ENCODE data around the gene MINAR1. TPM values are rescaled to one million over a fixed set of nuclear protein-coding genes. Genes with fewer than 3 reads are reported as not detected.

Gene MINAR1
- total RNA-seq, 4 donors from 2014 or later, result 0.16 to 2.2 (median 0.34) TPM

DNA sequence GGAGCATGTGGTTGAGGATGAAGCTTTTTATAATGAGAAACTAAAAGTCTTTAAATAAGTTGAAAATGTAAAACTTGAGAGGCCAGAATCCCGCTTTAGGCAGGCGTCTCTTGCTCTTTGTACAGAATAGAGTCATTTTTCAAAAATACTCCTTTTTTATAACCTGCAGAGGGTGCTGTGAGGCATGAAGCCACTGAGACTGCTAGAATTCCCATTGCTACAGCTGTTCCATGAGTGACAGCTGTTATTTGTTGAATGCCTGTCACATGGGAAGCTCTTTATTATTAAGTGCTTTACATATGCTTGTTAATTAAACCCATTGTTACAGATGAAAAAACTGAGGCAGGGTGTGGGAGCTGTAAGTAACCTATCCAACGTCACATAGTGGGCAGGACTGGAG, 18.5 kb downstream of the MINAR1 start:
- TF ChIP-seq EP300 (IDR thresholded peaks at IDR 0.05), result no peak
- Histone ChIP-seq H3K9me3 (peaks cover 0 to 14% (median 0%) of the 10 kb centered on the region in 3 donors), H3K36me3 (no peaks in the 10 kb centered on the region), H3K27me3 (peaks cover 40% of the 10 kb centered on the region), H3K27ac (no peak overlapping the region), H3K4me1 (no peaks in the 10 kb centered on the region), H3K4me3 (no peak overlapping the region)
- 44 to 46% methylated on average over 2 to 3 of the region's 3 CpGs for WGBS, 2 donors (ENCODE audit: low coverage in 1 of 2)
- no peak for ATAC-seq

DNA sequence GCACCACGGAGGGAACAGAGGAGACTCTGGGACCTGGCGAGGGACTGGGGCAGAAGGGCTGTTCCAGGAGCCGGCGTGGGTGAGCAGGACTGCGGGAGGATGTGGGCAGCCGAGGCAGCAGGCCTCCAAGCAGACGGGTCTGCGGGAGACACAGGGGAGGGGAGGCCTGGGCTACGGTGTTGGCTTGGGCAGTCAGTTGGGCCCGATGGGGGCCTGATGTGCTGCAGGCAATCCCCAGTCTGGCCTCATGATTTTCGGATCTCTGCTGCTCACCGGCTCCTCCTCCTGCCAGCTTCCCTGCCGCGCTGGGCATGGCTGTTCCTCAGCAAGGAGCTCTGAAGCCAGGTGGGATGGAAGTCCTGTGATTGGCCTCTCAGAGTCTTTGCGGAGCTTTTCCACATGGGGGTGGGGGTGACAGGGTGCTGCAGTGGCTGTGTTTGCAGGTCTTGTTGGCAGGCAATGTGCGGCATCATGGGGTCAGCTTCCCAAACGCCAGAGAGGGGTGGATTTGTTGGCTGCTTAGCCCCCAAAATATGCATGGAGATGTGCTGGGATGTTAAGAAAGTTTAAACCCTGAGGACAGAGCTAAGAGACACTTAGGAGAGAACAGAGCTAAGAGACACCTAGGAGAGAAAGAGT, 19.3 kb downstream of the MINAR1 start:
- Histone ChIP-seq H3K27me3 (peaks cover 46% of the 10 kb centered on the region), H3K4me3 (no peak overlapping the region), H3K36me3 (no peaks in the 10 kb centered on the region), H3K4me1 (no peaks in the 10 kb centered on the region), H3K9me3 (peaks cover 0 to 12% (median 0%) of the 10 kb centered on the region in 3 donors), H3K27ac (no peak overlapping the region)
- TF ChIP-seq POLR2A (IDR thresholded peaks at IDR 0.05) (no peak), EP300 (IDR thresholded peaks at IDR 0.05) (no peak), POLR2AphosphoS5 (IDR thresholded peaks at IDR 0.05) (no peak)
- TF ChIP-seq, protein P1, sequence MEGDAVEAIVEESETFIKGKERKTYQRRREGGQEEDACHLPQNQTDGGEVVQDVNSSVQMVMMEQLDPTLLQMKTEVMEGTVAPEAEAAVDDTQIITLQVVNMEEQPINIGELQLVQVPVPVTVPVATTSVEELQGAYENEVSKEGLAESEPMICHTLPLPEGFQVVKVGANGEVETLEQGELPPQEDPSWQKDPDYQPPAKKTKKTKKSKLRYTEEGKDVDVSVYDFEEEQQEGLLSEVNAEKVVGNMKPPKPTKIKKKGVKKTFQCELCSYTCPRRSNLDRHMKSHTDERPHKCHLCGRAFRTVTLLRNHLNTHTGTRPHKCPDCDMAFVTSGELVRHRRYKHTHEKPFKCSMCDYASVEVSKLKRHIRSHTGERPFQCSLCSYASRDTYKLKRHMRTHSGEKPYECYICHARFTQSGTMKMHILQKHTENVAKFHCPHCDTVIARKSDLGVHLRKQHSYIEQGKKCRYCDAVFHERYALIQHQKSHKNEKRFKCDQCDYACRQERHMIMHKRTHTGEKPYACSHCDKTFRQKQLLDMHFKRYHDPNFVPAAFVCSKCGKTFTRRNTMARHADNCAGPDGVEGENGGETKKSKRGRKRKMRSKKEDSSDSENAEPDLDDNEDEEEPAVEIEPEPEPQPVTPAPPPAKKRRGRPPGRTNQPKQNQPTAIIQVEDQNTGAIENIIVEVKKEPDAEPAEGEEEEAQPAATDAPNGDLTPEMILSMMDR (IDR thresholded peaks at IDR 0.05), result no peak
- no peak for ATAC-seq
- WGBS, 2 donors (ENCODE audit: low coverage in 1 of 2), result 39 to 54% methylated on average over 4 of the region's 17 CpGs

DNA sequence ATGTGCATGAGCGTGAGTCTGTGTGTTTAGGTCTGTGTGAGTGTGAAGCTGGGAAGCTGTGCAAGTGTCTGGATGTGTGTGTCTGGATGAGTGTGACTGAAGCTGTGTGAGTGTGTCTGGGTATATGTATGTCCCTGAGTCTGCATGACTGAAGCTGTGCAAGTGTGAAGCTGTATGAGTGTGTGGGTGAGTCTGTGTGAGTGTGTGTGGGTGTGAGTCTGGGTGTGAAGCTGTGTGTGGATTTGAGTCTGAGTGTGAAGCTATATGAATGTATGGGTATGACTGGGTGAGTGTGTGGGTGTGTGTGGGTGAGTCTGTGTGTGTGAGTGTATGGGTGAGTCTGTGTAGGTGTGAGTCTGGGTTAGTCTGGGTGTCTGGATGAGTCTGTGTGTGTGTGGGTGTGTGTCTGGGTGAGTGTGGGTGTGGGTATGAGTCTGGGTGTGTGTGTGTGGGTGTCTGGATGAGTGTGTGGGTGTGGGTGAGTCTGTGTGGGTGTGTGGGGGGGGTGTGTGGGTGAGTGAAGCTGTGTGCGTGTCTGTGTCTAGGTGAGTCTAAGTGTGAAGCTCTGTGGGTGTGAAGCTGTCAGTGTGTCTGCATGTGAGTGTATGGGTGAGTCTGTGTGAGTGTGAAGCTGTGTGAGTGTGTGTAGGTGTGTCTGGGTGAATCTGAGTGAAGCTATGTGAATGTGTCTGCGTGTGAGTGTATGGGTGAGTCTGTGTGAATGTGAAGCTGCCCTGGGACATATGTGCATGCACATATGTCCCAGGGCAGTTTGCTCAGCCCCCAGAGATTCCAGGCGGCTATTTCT, 20.3 kb downstream of the MINAR1 start:
- Histone ChIP-seq H3K36me3 (no peaks in the 10 kb centered on the region), H3K9me3 (peaks cover 0 to 3% (median 0%) of the 10 kb centered on the region in 3 donors), H3K27me3 (peaks cover 47% of the 10 kb centered on the region), H3K4me1 (no peaks in the 10 kb centered on the region), H3K4me3 (no peak overlapping the region), H3K27ac (no peak overlapping the region)
- 75 to 92% methylated on average over 3 to 4 of the region's 4 CpGs for WGBS, 2 donors (ENCODE audit: low coverage in 1 of 2)
- no peak for TF ChIP-seq POLR2AphosphoS5 (IDR thresholded peaks at IDR 0.05)
- TF ChIP-seq POLR2A (IDR thresholded peaks at IDR 0.05), result no peak
- no peak for TF ChIP-seq EP300 (IDR thresholded peaks at IDR 0.05)
- TF ChIP-seq, protein P1 (IDR thresholded peaks at IDR 0.05), result no peak
- no peak for ATAC-seq

DNA sequence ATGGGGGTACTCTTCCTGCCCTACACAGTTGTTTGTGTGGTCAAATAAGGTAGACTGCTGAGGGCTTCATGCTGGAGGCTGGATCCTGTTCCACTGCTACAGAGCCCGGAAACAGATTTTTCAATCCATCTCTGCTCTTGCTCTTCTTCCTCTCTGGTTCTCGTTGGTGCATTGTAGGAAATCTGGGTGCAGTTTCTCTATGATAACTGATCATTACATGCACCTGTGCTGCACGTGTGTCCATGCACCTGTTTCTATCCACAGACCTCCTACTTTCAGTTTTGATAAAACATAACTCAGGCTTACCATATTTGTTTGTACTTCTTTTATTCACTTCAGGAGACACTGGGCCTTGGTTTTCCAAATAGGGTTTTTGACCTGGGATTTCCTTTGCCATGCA, 21.3 kb downstream of the MINAR1 start:
- peaks cover 47% of the 10 kb centered on the region for H3K27me3 ChIP-seq
- TF ChIP-seq POLR2A (IDR thresholded peaks at IDR 0.05) (no peak), POLR2AphosphoS5 (IDR thresholded peaks at IDR 0.05) (no peak), EP300 (IDR thresholded peaks at IDR 0.05) (no peak)
- TF ChIP-seq, protein P1 (IDR thresholded peaks at IDR 0.05), result no peak
- no peaks in the 10 kb centered on the region for H3K4me1 ChIP-seq
- no peak overlapping the region for H3K4me3 ChIP-seq
- no peaks in the 10 kb centered on the region for H3K36me3 ChIP-seq
- H3K9me3 ChIP-seq, result no peaks in the 10 kb centered on the region
- no peak overlapping the region for H3K27ac ChIP-seq
- ATAC-seq, result no peak
- WGBS, 2 donors (ENCODE audit: low coverage in 1 of 2), result 63 to 66% methylated on average over 1 to 2 of the region's 3 CpGs

DNA sequence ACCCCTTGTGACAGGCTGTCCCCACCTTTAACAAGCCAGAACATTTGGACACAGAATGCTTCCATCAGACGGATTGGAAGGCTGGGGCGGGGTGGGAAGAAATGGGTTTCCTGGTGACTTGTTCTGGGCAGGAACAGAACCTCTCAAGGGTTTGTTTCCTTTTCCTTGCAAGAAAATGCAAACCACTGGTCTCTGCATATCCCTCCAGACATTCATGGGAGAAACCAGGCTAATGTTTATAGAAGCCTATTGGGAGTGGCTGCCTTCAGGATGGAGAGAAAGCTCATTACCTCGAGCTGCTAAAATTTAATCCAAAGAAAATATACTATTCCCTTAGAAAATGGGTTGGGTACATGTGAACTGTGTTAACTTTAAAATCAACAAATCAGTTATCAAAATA, 21.9 kb downstream of the MINAR1 start:
- Histone ChIP-seq H3K27me3 (peaks cover 44% of the 10 kb centered on the region), H3K9me3 (no peaks in the 10 kb centered on the region), H3K4me3 (no peak overlapping the region), H3K4me1 (no peaks in the 10 kb centered on the region), H3K27ac (no peak overlapping the region), H3K36me3 (no peaks in the 10 kb centered on the region)
- TF ChIP-seq EP300 (IDR thresholded peaks at IDR 0.05) (no peak), POLR2AphosphoS5 (IDR thresholded peaks at IDR 0.05) (no peak), POLR2A (IDR thresholded peaks at IDR 0.05) (no peak)
- TF ChIP-seq, protein P1 (IDR thresholded peaks at IDR 0.05), result no peak
- no peak for ATAC-seq
- 52 to 69% methylated on average over 2 to 3 of the region's 3 CpGs for WGBS, 2 donors (ENCODE audit: low coverage in 1 of 2)

Data from gastroesophageal sphincter (tissue), 4 donors.